C1 segment of cervical spinal cord (tissue), 14 donors: ENCODE data around the gene SCN9A.

Experiments
- DNase-seq, 14 donors: peaks; one replicate each; lab custom pipeline; 2025; lab: John Stamatoyannopoulos, UW

The SCN9A gene

DNA sequence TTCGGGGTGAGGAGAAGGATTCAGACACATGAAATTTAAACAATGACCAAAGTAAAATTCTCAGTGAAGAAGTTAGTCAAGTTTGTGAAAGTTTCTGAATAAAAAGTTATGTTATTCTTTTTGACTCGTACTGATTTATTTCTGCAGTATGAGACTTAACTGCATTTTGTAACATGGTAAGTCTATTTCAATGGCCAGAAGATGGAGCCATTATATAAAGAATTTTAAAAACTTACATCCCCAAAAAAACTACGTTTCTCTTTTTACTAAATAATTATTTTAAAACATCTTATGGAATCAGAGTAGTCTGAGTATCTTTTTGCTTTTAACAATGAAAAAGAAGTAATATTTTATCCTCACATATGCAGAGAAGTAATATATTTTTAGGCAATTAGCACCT, 196.5 kb downstream of the SCN9A start:
- DNase-seq, result no peak

DNA sequence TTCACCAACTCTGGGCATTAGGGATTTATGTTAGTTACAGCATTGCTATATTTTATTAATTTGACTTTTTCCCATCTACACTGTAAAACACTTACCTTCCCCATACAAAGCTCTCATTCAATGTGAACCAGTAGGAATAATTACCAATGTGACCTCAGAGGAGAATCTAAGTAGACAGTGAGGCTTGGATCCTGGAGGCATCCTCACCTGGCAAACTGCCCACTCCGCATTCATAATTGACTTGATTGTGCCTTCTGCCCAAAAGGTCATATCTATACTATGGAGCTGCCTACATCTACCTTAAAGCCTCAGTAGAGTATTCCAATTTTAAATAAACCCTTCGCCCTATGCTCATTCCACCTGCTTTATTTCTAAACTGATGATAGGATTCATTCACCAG, 202.5 kb downstream of the SCN9A start:
- DNase-seq, result no peak

DNA sequence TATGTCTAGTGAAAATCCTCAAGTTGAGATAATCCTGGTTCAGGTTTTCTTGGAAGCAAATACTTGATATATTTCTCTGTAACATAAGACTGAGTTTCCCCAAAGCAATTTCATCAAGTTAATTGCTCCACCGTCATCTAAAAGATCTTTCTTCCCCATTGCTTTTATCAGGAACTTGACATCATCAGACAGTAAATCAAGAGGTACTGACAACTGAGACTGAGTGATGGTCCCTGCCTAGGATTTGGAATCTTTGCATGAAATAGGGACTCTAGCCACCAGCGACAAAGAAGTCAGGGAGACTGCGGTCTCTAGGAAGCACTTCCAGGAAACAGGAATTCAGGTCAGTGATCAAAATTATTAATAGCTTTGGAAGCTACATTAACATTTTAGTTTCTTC, 204.5 kb downstream of the SCN9A start:
- no peak for DNase-seq

DNA sequence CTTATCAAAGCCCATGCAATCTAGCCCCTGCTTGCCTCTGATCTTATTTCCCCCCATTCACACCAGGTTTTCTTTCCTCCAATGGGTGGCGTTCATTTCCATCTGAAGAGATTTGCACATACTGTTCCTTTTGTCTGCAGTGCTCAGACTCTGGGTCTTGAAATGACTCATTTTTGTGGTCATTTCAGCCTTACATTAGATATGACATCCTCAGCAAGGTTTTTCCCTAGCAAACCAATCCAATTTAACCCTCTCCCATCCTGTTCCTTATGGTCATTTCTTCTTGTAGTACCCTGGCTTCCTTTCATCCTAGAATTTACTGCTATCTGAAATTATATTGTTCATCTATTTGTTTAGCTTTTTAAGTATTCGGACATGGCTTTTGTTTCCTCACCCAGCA, 205.4 kb downstream of the SCN9A start:
- DNase-seq, result no peak

DNA sequence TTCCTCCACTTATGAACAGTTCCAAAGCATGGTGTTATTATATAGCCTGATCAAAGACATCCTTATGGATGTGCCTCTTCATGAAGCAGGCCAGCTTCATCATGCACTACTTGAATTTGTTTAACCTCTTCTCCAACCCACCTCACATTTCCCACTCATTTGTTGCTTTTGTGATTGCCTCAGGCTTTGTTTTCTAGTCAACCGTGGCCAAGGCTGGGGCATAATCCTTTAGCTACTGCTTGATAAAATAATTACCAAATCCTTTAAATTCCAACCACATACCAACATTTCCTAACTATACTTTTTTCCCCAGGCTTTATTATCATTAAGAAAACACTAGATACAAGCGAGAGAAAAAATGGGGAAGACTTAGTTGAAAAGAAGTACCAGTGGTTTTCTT, 208.3 kb downstream of the SCN9A start:
- no peak for DNase-seq

DNA sequence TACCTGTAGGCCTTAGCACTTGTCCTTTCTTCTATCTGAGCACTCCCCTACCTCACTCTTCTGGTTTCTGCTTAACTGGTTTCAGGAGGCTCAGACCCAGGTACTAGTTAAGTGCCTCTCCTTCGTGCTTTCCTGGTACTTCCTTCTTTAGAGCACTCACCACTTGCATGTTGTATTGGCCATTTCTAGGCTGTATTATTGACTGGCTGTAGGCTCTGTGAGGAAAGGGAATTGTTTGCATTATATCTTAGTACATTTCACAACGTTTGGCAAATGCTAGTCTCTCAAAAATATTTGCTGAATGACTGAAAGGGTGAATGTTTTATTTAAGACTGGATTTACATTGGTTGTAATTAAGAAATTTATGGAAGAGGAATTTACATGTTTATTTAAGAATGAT, 212.0 kb downstream of the SCN9A start:
- DNase-seq, result no peak

DNA sequence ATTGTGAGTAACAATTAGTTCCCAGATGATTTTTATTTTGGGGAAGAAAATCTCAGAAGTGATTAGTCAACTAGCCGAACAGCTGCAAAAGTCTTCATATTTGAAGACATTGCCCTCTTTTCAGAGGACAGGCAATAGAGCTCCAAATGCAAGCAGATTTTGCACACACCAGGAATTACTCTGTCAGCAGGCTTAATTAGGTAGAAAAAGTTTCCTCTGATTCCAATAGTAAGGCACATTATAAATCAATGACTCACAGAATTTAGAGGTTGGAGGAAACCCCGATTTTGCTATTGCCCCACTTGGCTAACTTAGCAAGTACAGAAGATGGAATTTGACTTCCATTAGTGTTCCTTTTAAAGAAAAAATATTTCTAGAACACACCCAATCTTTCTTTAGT, 217.2 kb downstream of the SCN9A start:
- DNase-seq, result no peak

DNA sequence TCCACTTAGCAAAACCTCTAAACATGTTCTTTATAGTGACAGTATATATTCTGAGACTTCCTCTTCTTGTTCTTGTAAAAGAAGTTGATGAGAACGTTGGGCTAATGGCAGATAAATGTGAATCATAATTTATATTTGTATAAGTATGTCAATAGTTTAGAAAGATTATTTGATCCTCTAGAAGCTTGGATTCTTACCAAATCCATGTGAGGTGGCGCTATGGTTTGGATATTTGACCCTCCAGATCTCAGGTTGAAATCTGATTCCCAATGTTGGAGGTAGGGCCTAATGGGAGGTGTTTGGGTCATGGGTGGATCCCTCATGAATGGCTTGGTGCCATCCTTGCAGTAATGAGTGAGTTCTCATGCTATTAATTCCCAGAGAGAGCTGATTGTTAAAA, 218.2 kb downstream of the SCN9A start:
- no peak for DNase-seq

DNA sequence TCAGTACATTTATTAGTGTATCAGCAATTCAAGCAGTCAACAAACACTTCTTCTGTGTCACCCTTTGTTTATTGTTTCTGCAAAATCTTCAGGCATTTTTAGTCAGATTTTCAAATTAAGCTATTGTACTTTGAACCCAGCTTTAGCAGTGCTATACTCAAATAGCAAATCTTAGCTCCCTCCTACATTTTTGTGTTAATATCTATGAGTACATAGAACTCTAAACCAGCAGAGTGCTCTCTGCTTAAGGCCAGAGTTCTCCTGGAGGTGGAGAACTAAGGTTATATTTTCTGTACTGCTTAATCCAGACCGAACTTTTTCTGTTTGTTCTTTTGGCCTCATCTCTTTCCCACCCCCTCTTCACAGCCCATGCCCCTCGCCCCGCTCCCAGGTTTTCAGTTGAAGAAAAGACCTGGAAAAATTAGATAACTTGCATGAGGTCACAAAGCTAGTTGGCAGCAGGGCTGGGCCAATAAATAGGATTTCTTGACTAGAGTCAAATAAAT, 218.7 kb downstream of the SCN9A start:
- no peak for DNase-seq

DNA sequence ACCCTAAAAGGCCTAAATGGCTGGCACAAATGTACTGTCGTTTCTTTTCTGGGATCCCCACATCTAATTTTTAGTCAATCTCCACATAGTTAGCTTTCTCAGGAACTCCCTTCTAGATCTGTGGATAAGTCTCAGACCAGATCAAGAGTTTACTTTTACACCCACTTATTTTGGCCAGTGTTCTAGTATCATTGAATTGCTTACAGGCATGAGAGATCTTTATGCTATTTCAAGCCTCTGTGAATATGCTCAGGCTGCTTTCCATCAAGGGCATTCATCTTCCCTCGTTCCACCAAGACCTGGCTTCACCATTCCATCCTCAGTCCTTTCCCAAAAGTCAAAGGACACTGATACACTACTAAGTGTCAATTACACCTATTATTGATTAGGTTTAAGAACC, 220.2 kb downstream of the SCN9A start:
- no peak for DNase-seq

DNA sequence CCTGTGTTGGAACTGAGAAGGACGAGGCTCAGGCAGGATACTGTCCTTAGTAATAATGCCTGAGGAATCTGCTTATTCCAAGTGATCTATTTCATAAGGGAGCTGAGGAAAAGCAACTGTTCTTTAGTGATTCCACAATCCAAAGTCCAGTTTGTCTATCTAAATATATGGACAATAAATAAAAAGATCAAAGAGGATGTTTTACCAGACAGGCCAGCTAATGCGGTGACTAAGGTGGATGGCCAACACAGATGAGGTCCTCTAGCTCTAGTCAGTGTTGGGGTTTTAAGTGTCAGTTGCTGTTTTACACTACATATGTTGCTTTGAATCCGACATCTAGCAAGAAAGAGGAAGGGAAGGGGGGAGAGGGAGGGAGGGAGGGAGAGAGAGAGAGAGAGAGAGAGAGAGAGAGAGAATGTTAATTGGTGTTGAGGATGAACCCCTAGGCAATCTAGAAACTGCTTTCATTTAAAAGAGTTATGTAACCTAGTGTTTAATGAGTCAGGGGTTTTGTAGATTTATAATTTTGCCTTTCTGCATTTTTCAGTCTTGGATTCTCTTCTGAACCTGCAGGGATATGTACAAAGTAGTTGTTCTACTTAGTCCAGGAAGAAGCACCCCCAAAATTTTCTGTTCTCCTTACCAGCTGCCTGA, 220.9 kb downstream of the SCN9A start:
- DNase-seq, result no peak

DNA sequence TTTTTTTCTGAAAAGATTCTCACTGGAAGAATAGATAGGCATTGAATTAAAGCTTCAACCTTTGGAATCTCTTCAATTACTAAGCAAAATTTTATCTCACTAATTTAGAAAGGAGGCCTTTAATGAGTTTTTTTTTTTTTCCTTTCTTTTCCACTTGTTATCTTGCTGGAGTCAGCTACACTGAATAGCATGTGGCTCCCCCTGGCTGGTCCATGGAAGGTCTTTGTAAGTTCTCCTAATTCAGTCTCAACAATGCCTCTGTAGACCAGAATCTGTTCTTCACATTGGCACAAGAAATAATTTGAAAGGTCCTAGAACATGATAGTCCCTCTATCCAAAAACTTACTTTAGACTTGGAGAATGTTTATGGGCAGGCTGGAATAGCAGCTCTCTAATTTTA, 223.7 kb downstream of the SCN9A start:
- no peak for DNase-seq

DNA sequence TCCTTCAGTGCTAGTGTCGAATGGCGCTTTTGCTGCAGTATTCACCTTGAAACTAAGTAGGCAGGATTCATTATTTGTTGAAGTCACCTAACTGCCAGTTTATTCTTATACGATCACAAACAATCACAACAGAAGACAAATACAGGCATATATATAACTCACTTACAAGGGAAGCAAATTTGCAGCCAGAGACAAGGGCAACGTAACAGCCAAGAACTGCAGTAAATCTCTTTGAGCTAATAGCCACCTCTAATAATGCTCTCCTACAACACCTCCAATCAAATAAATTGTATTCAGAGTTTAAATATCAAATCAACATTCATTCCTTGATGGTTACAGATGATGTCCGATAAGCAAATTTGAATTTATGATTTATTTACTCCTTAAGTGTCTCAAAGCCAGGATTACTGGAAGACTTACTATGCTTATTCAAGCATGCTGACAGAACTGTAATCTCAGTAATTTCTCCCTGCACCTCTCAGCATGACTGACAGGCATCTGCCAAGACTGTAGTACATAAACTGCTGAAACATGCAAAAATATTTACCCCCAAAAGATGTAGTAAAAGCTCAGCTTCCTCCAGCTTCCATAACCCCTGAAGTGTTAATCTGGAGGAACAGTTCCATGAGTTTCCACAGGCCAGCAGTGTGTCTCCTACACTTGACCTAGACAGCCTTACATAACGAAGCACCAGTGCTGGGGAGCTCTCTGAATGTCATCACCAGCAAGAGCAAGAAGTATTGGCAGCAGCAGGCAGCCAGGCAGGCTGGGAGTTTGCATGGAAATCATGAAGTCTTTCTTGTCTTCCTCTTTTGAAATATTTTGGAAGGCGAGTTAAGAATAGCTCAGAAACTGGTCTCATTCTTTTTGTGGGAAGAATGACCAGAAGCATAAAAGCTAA, 227.0 kb downstream of the SCN9A start:
- DNase-seq, result peak in 2 of 14 donors; percentile 2 to 25

DNA sequence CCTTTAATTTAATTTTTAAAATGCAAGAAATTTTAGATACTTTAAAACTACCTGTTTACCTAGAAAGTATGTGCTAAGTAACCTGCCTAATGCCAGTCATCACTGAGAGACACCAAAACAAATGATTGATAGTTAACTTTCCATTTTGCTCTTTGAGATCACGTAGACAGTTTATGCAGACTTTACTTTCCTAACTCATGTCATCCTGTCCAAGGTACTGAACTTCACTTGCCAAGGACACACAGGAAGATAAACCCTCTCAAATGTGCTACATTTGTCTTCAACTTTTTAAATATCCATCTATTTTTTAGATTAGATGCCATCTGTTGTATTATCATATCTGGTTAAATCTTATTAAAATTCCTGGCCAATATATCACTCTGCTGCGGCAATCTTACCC, 227.9 kb downstream of the SCN9A start:
- no peak for DNase-seq
